Keratinocyte (primary cell): ENCODE data around the gene FER1L5. TPM values are rescaled to one million over a fixed set of nuclear protein-coding genes. Genes with fewer than 3 reads are reported as not detected.

Experiments used
- DNase-seq: peaks from one replicate; pipeline ENCODE4 v3.0.0-alpha.2; 2011; ENCODE audit warnings: low read depth, missing footprints, low spot score
- FAIRE-seq: peaks from 2 replicates; lab custom pipeline; 2011; peaks lifted over from hg19 to GRCh38; lab: Jason Lieb, UNC
- H2AFZ ChIP-seq: 2 replicates; pipeline ENCODE4 v1.6.0; 2012; ENCODE audit warnings: low read length, control low read depth, inconsistent platforms; ENCODE audit not compliant: control insufficient read depth
- H3K27ac ChIP-seq: 2 replicates; pipeline ENCODE4 v1.5.1; 2011; ENCODE audit warnings: low read length; ENCODE audit not compliant: control insufficient read depth, insufficient read depth
- H3K27me3 ChIP-seq: 3 replicates; pipeline ENCODE4 v1.6.0; 2011; ENCODE audit warnings: low read length; ENCODE audit not compliant: control insufficient read depth, insufficient read depth; ENCODE audit errors: extremely low read depth
- H3K36me3 ChIP-seq, 2 experiments: 2 replicates in 1 of 2; 3 replicates in 1 of 2; pipeline ENCODE4 v1.5.1; 2011; ENCODE audit warnings: low read length in 2 of 2, mild to moderate bottlenecking in 1 of 2; ENCODE audit not compliant: control insufficient read depth in 2 of 2, insufficient read depth in 2 of 2; ENCODE audit errors: extremely low read depth in 1 of 2
- H3K4me1 ChIP-seq: 3 replicates; pipeline ENCODE4 v1.5.1; 2011; ENCODE audit warnings: low read length; ENCODE audit not compliant: control insufficient read depth, insufficient read depth; ENCODE audit errors: extremely low read depth
- H3K4me2 ChIP-seq: 3 replicates; pipeline ENCODE4 v1.6.0; 2011; ENCODE audit warnings: low read depth, low read length; ENCODE audit not compliant: control insufficient read depth, insufficient read depth; ENCODE audit errors: extremely low read depth
- H3K4me3 ChIP-seq, 3 experiments: fragments of 200-600 bp in 1 of 3; sonication (generic) in 1 of 3; 2 replicates in 2 of 3; 3 replicates in 1 of 3; pipeline ENCODE4 v1.5.1; 2011 to 2016; ENCODE audit warnings: low read length in 3 of 3, mild to moderate bottlenecking in 3 of 3, control low read depth in 2 of 3, inconsistent platforms in 1 of 3, low read depth in 1 of 3, mixed read lengths in 1 of 3, mixed run types in 1 of 3, moderate library complexity in 1 of 3; ENCODE audit not compliant: control insufficient read depth in 2 of 3, insufficient read depth in 2 of 3; ENCODE audit errors: extremely low read depth in 1 of 3
- H3K79me2 ChIP-seq: 2 replicates; pipeline ENCODE4 v1.6.0; 2012; ENCODE audit warnings: low read length; ENCODE audit not compliant: control insufficient read depth, insufficient read depth
- H3K9ac ChIP-seq: 3 replicates; pipeline ENCODE4 v1.6.0; 2011; ENCODE audit warnings: low read length; ENCODE audit not compliant: control insufficient read depth, insufficient read depth; ENCODE audit errors: extremely low read depth
- H3K9me1 ChIP-seq: 3 replicates; pipeline ENCODE4 v1.6.0; 2011; ENCODE audit warnings: low read length; ENCODE audit not compliant: control insufficient read depth, insufficient read depth; ENCODE audit errors: extremely low read depth
- H3K9me3 ChIP-seq: 2 replicates; pipeline ENCODE4 v1.5.1; 2012; ENCODE audit warnings: low read depth, low read length; ENCODE audit not compliant: control insufficient read depth
- H4K20me1 ChIP-seq: 3 replicates; pipeline ENCODE4 v1.6.0; 2011; ENCODE audit warnings: low read length; ENCODE audit not compliant: control insufficient read depth, insufficient read depth; ENCODE audit errors: extremely low read depth
- EZH2 ChIP-seq: IDR thresholded peaks from one replicate; pipeline ENCODE4 v1.6.1; 2012; ENCODE audit warnings: inconsistent platforms, mild to moderate bottlenecking, low read length, moderate library complexity
- dilution Hi-C: fragments of 300-500 bp; cut with MboI; formaldehyde crosslinking; loops from one replicate; pipeline ENCODE4 v1.7.0; 2020; ENCODE audit warnings: low sequenced_read_pairs; ENCODE audit not compliant: extremely low pct_ligation_motif_present
- polyA plus RNA-seq, 5 experiments: library from polyadenylated mRNA; depleted of rRNA in 3 of 5; stranded (reverse) in 3 of 5; stranded (forward) in 1 of 5; unstranded in 1 of 5; fragments of >200 nt; gene quantifications; 1 replicate in 1 of 5; 2 replicates in 3 of 5; 3 replicates in 1 of 5; pipeline versions ENCODE4 v1.2.1 to v1.2.3, GENCODE V29; 2011 to 2012; ENCODE audit warnings: missing spikeins in 2 of 5, low read depth in 1 of 5, low replicate concordance in 1 of 5
- TF ChIP-seq, protein P1 (sequence below), 3 experiments: IDR thresholded peaks in 1 of 3; conservative IDR thresholded peaks in 1 of 3; optimal IDR thresholded peaks in 1 of 3; 2 replicates in 2 of 3; 3 replicates in 1 of 3; pipeline versions ENCODE3 to v1.5.1; 2011; ENCODE audit warnings: low read length in 3 of 3, mild to moderate bottlenecking in 3 of 3, moderate library complexity in 2 of 3, control low read depth in 1 of 3, inconsistent platforms in 1 of 3; ENCODE audit not compliant: insufficient read depth in 2 of 3; ENCODE audit errors: extremely low read depth in 1 of 3

The FER1L5 gene
- polyA plus RNA-seq, 1 donor (not counting 4 experiments of a cell fraction or from before 2014, with no cell fraction given): 0.01 TPM

DNA sequence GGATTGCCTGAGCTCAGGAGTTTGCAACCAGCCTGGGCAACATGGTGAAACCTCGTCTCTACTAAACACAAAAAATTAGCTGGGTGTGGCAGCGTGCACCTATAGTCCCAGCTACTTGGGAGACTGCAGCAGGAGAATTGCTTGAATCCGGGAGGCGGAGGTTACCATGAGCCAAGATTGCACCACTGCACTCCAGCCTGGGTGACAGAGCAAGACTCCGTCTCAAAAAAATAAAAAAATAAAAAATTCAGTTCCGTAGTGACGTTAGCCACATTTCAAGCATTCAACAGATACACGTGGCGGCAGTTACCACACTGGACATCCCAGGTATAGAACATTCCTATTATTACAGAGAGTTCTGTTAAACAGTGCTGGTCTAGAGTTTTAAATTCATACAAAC is 8.9 kb upstream of the FER1L5 start:
- no peak overlapping the region for H3K4me2 ChIP-seq
- H3K9me3 ChIP-seq: no peaks in the 10 kb centered on the region
- peaks cover 2% of the 10 kb centered on the region for H3K9me1 ChIP-seq
- TF ChIP-seq EZH2: no peak
- TF ChIP-seq, protein P1, sequence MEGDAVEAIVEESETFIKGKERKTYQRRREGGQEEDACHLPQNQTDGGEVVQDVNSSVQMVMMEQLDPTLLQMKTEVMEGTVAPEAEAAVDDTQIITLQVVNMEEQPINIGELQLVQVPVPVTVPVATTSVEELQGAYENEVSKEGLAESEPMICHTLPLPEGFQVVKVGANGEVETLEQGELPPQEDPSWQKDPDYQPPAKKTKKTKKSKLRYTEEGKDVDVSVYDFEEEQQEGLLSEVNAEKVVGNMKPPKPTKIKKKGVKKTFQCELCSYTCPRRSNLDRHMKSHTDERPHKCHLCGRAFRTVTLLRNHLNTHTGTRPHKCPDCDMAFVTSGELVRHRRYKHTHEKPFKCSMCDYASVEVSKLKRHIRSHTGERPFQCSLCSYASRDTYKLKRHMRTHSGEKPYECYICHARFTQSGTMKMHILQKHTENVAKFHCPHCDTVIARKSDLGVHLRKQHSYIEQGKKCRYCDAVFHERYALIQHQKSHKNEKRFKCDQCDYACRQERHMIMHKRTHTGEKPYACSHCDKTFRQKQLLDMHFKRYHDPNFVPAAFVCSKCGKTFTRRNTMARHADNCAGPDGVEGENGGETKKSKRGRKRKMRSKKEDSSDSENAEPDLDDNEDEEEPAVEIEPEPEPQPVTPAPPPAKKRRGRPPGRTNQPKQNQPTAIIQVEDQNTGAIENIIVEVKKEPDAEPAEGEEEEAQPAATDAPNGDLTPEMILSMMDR (optimal IDR thresholded peaks at IDR 0.05 in 1 of 3, IDR thresholded peaks at IDR 0.05 in 1 of 3, conservative IDR thresholded peaks at IDR 0.05 in 1 of 3; ENCODE audit: extremely low read depth in 1 of 3, insufficient read depth in 2 of 3, low read length in 3 of 3): no peak
- no peak overlapping the region for H3K9ac ChIP-seq
- peaks cover 38% of the 10 kb centered on the region for H3K79me2 ChIP-seq
- peaks cover 13 to 16% of the 10 kb centered on the region in 2 experiments for H3K36me3 ChIP-seq
- DNase-seq (no peak), FAIRE-seq (no peak)
- dilution Hi-C loops: no loop called here
- H3K27me3 ChIP-seq: no peaks in the 10 kb centered on the region
- no peak overlapping the region for H2AFZ ChIP-seq
- H3K4me3 ChIP-seq: no peak overlapping the region
- H3K4me1 ChIP-seq: peaks cover 17% of the 10 kb centered on the region
- no peaks in the 10 kb centered on the region for H4K20me1 ChIP-seq
- no peak overlapping the region for H3K27ac ChIP-seq

DNA sequence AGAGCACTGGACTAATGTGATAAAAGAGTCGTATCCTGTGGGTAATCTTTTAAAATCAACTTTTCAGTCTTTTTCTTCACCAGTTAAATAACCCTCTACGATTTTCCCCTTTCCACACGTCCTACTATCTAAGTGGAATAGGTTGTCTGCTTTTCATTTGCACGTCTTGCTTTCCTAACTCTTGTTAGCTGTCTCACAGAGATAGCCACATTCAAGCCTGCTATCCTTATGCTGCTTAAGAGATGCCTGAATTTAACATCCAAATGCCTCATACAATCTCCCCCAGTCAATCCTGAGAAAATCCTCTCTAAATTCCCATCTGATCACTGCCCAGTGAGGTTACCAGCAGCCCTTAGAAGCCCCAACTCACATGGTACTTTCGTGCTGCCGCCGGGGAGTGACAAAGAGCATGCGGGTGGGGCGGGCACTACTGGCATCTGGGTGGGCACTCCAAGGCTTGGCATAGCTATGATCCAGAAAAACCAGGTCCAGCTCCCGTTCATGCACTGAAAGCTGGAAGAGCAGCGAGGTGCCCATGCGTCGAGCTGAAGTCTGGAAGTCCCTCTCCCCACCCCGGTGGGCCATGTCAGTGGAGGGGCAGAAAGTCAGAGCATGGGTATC is 5.9 kb upstream of the FER1L5 start:
- DNase-seq: no peak
- no peak overlapping the region for H2AFZ ChIP-seq
- peak overlapping the region; percentile 66 to 97 (median 81) for H3K4me3 ChIP-seq
- H3K9me1 ChIP-seq: peaks cover 2% of the 10 kb centered on the region
- dilution Hi-C loops: no loop called here
- peaks cover 36% of the 10 kb centered on the region for H3K79me2 ChIP-seq
- peaks cover 17% of the 10 kb centered on the region for H3K4me1 ChIP-seq
- peak overlapping the region; percentile 93 for H3K9ac ChIP-seq
- H3K27me3 ChIP-seq: no peaks in the 10 kb centered on the region
- H3K27ac ChIP-seq: peak overlapping the region; percentile 83
- FAIRE-seq: no peak
- peak overlapping the region; percentile 88 for H3K4me2 ChIP-seq
- TF ChIP-seq, protein P1 (optimal IDR thresholded peaks at IDR 0.05 in 1 of 3, IDR thresholded peaks at IDR 0.05 in 1 of 3, conservative IDR thresholded peaks at IDR 0.05 in 1 of 3; ENCODE audit: extremely low read depth in 1 of 3, insufficient read depth in 2 of 3, low read length in 3 of 3): no peak
- TF ChIP-seq EZH2: no peak
- H4K20me1 ChIP-seq: no peaks in the 10 kb centered on the region
- H3K36me3 ChIP-seq: peaks cover 7 to 10% of the 10 kb centered on the region in 2 experiments
- H3K9me3 ChIP-seq: no peaks in the 10 kb centered on the region
